Lower lobe of right lung (tissue), 2 donors: ENCODE results near the gene UCK1. TPM values are rescaled to one million over a fixed set of nuclear protein-coding genes. Genes with fewer than 3 reads are reported as not detected.

ENCODE experiments used
- ATAC-seq, 2 donors: fragments of 200-7000 bp; cut with Tn5 transposase; one replicate each; pipeline ENCODE4 v1.9.1; 2020 to 2022; ENCODE audit warnings: mild to moderate bottlenecking in 2 of 2, moderate library complexity in 2 of 2
- DNase-seq: peaks from one replicate; pipeline ENCODE4 v3.0.0-alpha.2; 2020
- H3K27ac ChIP-seq: fragments of 200-600 bp; one replicate; pipeline ENCODE4 v1.8.0; 2022
- H3K27me3 ChIP-seq: fragments of 200-600 bp; one replicate; pipeline ENCODE4 v1.8.0; 2022; ENCODE audit warnings: low read depth
- H3K36me3 ChIP-seq: fragments of 200-600 bp; one replicate; pipeline ENCODE4 v1.8.0; 2022; ENCODE audit warnings: mild to moderate bottlenecking
- H3K4me1 ChIP-seq: fragments of 200-600 bp; one replicate; pipeline ENCODE4 v1.8.0; 2022
- H3K4me3 ChIP-seq: fragments of 200-600 bp; one replicate; pipeline ENCODE4 v1.8.0; 2022; ENCODE audit warnings: mild to moderate bottlenecking
- H3K9me3 ChIP-seq: fragments of 200-600 bp; one replicate; pipeline ENCODE4 v1.8.0; 2022
- intact Hi-C: fragments of 100-400 bp; cut with DNase I; formaldehyde crosslinking; loops from one replicate; pipeline ENCODE4 v1.11.0; 2022
- total RNA-seq: library from RNA; stranded (reverse); fragmentation: NEBNext Ultra II Directional; extraction: Animal tissue kit (Norgen Biotek cat#: 25700); gene quantifications from one replicate; pipeline ENCODE4 v1.2.1, GENCODE V29; 2021
- TF ChIP-seq, protein P1 (sequence below): fragments of 200-600 bp; IDR thresholded peaks from one replicate; pipeline ENCODE4 v1.8.0; 2022; ENCODE audit warnings: antibody characterized with exemption, mild to moderate bottlenecking
- donor health status: DM: no; HTN: yes; CAD: no; lungs with severe emphysema.

The UCK1 gene
- total RNA-seq, 1 donor from 2014 or later = 25.9 TPM

DNA sequence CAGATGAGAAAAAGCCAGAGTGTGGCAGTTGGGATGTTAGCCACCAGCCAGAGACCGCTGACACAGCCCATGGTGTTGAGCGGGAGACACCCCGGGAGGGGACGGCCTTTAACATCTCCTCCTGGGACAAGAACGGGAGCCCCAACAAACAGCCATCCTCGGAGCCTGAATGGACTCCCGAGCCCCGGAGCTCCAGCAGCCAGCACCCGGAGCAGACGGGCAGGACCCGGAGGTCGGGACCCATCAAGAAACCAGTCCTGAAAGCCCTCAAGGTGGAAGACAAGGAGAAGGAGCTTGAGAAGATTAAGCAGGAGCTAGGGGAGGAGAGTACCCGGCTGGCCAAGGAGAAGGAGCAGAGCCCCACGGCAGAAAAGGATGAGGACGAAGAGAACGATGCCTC lies 56.4 kb downstream of the UCK1 start:
- ATAC-seq (no peak), DNase-seq (peak; percentile 28)
- H3K27ac ChIP-seq = no peak overlapping the region
- no peaks in the 10 kb centered on the region for H3K9me3 ChIP-seq
- H3K4me3 ChIP-seq = no peak overlapping the region
- TF ChIP-seq, protein P1, sequence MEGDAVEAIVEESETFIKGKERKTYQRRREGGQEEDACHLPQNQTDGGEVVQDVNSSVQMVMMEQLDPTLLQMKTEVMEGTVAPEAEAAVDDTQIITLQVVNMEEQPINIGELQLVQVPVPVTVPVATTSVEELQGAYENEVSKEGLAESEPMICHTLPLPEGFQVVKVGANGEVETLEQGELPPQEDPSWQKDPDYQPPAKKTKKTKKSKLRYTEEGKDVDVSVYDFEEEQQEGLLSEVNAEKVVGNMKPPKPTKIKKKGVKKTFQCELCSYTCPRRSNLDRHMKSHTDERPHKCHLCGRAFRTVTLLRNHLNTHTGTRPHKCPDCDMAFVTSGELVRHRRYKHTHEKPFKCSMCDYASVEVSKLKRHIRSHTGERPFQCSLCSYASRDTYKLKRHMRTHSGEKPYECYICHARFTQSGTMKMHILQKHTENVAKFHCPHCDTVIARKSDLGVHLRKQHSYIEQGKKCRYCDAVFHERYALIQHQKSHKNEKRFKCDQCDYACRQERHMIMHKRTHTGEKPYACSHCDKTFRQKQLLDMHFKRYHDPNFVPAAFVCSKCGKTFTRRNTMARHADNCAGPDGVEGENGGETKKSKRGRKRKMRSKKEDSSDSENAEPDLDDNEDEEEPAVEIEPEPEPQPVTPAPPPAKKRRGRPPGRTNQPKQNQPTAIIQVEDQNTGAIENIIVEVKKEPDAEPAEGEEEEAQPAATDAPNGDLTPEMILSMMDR = no peak
- H3K36me3 ChIP-seq = peaks cover 100% of the 10 kb centered on the region
- H3K27me3 ChIP-seq = no peaks in the 10 kb centered on the region
- H3K4me1 ChIP-seq = no peaks in the 10 kb centered on the region
- intact Hi-C loops = no loop called here

DNA sequence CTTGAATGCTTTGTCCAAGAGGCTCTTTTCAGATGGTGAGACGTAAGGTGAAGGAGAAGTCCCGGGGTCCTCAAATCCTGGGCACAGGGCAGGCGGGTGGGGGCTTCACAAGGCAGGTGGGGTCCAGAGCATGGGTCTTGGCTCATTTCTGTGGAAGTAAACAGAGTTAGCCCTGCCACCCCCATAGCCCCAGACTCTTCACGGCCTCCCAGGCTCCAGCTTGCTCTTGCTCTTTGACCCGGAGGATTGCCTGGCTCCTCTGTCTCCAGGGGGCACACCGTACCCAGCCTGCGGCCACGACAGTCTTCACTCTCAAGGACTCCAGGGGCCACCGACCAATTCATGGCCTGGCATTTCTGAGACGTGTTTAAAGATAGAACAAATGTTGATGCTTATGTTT lies 57.2 kb downstream of the UCK1 start:
- Histone ChIP-seq H3K27me3 (no peaks in the 10 kb centered on the region), H3K36me3 (peaks cover 100% of the 10 kb centered on the region), H3K9me3 (no peaks in the 10 kb centered on the region), H3K27ac (no peak overlapping the region), H3K4me3 (no peak overlapping the region), H3K4me1 (no peaks in the 10 kb centered on the region)
- TF ChIP-seq, protein P1 = no peak
- intact Hi-C loops = no loop called here
- DNase-seq (peak; percentile 30), ATAC-seq (no peak)

Other genes starting within 250 kb of the UCK1 start
- gene PLPP7, start 241.5 kb downstream of the UCK1 start, total RNA-seq = 1.7 TPM
- gene PRRC2B, start 137.2 kb downstream of the UCK1 start, total RNA-seq = 170 TPM
- 25.9 TPM for gene POMT1, start 28.3 kb downstream of the UCK1 start, total RNA-seq
- 6.3 TPM for gene PRRT1B, start 14.3 kb upstream of the UCK1 start, total RNA-seq
- 146 TPM for gene RAPGEF1, start 208.8 kb upstream of the UCK1 start, total RNA-seq